Stimulated activated CD4-positive, alpha-beta T cell treated with anti-CD3 and anti-CD28 coated beads, Interleukin-1b, Interleukin-23, amount 100 ng/mL, for 48 hours (primary cell): ENCODE results near the gene FBXW7.
A peak's percentile ranks its signal among the peaks of the same experiment; 100 is the strongest.
"Not testable (repeated sequence)": the region's sequence is repeated elsewhere in the genome, so short reads cannot be mapped to it uniquely, and the experiment has no call there.

ENCODE experiments used
- DNase-seq: peaks from one replicate; pipeline ENCODE4 v3.0.0-alpha.2; 2020

FBXW7 gene

DNA sequence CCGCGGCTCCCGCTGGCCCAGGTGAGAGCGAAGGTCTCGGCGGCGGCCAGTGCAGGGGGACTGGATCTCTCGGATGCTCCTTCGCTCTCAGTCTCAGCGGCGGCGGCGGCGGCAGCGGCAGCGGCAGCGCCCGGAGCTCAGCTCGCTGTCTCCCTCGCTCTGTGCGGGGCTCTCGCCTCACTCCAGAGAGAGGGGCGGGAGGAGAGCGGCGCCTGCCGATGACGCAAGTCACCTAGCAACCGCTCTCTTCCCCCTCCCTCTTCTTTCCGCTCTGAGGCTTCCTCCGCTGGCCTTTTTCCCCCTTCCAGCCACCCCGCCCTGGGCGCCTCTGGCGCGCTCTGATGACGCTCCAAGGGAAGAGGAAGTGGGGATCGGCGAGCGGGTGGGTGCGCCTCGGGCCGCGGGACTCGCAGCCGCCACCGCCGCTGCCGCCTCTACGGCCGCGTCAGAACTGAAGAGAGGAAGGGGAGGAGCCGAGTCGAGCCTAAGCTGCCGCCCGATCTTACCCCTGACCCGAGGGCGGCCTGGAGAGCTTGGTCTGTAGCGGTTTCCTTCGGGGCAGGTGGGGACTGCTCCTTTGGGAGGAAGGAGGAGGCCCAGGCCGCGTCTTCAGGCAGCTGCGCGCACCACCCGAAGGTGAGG lies at the start of gene FBXW7:
Gene FBXW7, minus strand, starts transcription at position 190 of the 642 bp plus-strand sequence. CDS start 124,289 bp downstream, outside the sequence.
- peak; percentile 99 for DNase-seq

GRCh38 chr4:152585023-152585441 lies 49.1 kb upstream of the FBXW7 start:
- no peak for DNase-seq

- no peak for DNase-seq
These were observed 45.8 kb upstream of the FBXW7 start for GRCh38 chr4:152581536-152582160.

GRCh38 chr4:152579916-152580315 lies 44.0 kb upstream of the FBXW7 start:
- DNase-seq: no peak

DNA sequence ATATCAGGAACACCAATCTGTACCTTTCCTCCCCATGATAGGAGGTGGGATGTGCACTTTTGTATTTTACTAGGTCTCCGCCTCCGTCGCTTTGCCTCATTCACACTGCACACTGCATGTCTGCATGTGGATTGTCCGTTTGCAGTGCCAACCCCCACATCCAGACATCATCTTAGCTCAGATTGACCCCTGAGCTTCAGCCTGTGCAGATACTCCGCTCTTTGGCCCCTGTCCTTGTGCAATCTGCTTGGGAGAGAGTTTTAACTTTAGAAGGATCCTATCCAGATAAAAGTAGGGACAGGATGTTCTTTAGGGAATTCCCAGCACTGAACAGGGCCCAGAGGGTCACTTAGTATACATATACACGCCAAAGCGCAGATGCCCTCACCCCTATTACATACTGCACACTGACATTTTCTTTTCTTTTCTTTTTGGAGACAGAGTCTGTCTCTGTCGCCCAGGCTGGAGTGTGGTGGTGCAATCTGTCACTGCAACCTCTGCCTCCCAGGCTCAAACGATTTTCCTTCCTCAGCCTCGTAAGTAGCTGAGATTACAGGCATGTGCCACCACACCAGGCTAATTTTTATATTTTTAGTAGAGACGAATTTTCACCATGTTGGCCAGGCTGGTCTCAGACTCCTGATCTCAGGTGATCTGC lies 43.3 kb upstream of the FBXW7 start:
- no peak for DNase-seq

DNA sequence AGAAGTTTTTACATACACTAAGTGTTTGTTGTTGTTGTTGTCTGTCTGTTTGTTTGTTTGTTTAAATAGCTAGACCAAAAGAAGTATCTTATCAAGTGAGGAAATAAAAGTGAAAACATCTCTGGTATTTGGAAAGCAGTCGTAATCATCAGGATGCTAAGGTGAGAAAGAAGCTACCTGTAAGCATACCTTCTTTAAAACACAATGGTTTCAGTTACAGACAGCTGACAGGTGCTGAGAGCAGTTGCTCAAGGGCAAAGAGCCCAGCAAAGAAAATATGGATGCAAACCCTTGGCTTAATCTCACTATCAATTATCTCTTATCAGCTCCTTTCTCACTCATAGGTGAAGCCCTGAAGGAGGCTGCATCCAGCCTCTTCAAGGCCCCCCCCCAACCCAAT lies 42.8 kb upstream of the FBXW7 start:
- no peak for DNase-seq

- no peak for DNase-seq
These were observed 42.0 kb upstream of the FBXW7 start for GRCh38 chr4:152577708-152578396.

- DNase-seq: no peak
These were observed 39.6 kb upstream of the FBXW7 start for GRCh38 chr4:152575533-152575932.

GRCh38 chr4:152573861-152574260 lies 38.0 kb upstream of the FBXW7 start:
- no peak for DNase-seq

GRCh38 chr4:152572417-152573086 lies 36.7 kb upstream of the FBXW7 start:
- DNase-seq: no peak

GRCh38 chr4:152571770-152572169 lies 35.9 kb upstream of the FBXW7 start:
- no peak for DNase-seq

DNA sequence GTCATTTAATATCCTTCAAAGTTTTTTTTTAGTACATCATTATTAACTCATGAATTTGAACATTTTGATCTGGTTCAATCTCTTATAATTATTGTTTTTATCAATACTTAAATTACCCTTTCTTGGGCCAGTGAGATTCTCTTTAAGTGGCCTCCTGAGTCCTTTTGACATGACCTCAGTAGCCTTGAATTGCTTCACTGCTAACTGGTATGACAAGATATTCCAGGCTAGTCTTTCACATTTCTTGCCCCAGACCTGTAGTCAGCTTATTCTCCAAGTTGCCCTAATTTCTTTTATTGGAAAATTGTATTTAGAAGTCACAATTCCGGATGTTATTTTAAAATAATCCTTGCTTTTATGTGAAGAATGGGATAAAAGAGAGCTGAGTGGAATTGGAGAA lies 35.4 kb upstream of the FBXW7 start:
- DNase-seq: no peak

- no peak for DNase-seq
These were observed 29.4 kb upstream of the FBXW7 start for GRCh38 chr4:152565333-152565732.

DNA sequence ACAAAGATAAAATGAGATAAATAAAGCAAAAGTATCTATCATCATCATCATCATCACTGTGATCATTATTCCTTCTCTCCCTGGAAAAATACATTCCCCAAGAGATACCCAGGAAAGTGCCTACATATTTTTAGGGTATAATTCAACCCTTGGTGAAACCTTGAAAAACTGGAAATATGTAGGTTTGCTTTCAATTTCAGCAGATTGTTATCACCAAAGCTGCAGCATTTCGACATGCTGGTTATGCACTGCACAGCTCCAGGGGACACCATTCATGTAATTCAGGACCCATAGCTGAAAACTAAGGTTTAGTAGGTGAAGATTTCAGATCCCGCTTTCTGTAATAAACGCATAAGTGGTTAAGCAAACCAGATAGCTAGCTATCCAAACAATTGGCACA lies 28.4 kb upstream of the FBXW7 start:
- DNase-seq: no peak

DNA sequence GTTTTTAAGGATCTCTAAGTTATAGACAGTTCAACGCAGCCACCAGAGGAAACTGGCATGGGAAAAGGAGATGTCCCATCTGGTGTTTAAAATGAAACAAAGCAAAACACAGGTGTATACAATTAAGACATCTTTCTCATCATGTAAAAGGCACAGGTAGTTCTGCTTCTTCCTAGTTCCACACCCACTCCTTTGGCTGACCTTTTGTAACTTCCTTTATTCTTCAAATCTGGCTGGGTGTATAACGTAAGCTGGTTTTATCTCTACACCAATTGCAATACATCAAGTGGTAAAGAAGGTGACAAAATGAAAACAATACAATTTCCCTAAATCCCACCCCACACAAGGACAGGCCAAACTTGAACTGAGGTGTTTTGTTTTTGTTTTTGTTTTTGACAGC lies 27.3 kb upstream of the FBXW7 start:
- DNase-seq: no peak

DNA sequence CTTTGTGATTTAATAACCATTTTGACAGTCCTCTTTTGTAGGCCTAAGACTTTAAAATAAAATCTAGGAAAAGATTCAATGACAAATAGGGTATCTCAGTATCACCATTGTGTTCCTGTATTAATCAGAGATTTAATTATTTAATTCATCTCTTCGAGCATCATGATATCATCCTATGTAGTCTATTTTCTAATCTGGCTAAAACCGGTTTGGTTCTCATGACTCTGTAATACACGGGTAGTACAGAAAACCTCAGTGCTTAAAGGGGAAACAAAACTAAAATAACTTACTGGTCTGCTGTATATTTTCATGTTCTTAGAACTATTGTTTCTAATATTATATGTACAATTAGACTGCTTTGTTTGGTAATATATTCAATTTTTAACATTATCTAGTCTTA lies 23.7 kb upstream of the FBXW7 start:
- no peak for DNase-seq

- DNase-seq: no peak
These were observed 22.5 kb upstream of the FBXW7 start for GRCh38 chr4:152558396-152558795.

GRCh38 chr4:152556834-152557233 lies 20.9 kb upstream of the FBXW7 start:
- DNase-seq: no peak

GRCh38 chr4:152556283-152556682 lies 20.4 kb upstream of the FBXW7 start:
- no peak for DNase-seq

GRCh38 chr4:152554742-152555141 lies 18.9 kb upstream of the FBXW7 start:
- DNase-seq: no peak

GRCh38 chr4:152550687-152551086 lies 14.8 kb upstream of the FBXW7 start:
- not testable (repeated sequence) for DNase-seq

- DNase-seq: no peak
These were observed 9.2 kb upstream of the FBXW7 start for GRCh38 chr4:152545088-152545487.

DNA sequence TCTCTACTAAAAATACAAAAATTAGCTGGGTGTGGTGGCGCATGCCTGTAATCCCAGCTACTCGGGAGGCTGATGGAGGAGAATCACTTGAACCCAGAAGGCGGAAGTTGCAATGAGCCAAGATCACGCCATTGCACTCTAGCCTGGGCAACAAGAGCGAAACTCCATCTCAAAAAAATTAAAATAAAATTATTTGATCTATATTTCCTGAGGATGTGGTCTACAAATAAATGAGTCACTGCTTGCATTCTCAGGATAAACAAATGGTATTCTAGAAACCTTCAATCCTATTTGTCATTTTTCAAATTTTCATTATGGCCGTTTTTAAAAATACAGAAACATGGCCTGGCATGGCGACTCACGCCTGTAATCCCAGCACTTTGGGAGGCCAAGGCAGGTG lies 8.6 kb upstream of the FBXW7 start:
- not testable (repeated sequence) for DNase-seq
